Measurements from ENCODE around the gene HOXD1. TPM values are rescaled to one million over a fixed set of nuclear protein-coding genes. Genes with fewer than 3 reads are reported as not detected.
A peak's percentile ranks its signal among the peaks of the same experiment; 100 is the strongest.

HOXD1 gene
- total RNA-seq, 1 donor, result not detected

DNA sequence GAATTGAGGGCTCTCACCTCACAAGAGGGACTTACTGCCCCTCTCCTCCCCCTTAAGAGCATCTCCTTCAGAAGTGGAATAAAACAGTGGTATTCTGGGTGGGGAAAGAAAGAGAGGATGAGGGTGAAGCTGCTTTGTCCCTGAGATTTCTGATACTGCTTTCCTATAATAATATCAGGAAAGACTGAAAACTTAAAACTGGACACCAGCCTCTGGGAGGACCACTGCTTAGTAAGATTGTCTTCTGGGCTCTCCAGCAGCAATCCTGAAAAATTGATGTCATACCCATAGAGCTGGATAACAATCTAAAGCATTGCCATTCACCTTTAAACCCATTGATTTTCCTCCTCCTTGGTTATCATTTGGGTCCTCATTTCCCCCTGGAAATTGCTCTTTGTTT lies 41.8 kb upstream of the HOXD1 start:
- H3K4me2 ChIP-seq (ENCODE audit: insufficient read depth, low read length), result no peak overlapping the region
- H3K79me2 ChIP-seq (ENCODE audit: insufficient read depth, low read length), result peaks cover 13% of the 10 kb centered on the region
- no peak overlapping the region for H3K27ac ChIP-seq (ENCODE audit: low read depth, low read length)
- H3K4me3 ChIP-seq (ENCODE audit: insufficient read depth, low read length), result no peak overlapping the region
- H3K36me3 ChIP-seq (ENCODE audit: insufficient read depth, low read length), result no peaks in the 10 kb centered on the region
- TF ChIP-seq, protein P1, sequence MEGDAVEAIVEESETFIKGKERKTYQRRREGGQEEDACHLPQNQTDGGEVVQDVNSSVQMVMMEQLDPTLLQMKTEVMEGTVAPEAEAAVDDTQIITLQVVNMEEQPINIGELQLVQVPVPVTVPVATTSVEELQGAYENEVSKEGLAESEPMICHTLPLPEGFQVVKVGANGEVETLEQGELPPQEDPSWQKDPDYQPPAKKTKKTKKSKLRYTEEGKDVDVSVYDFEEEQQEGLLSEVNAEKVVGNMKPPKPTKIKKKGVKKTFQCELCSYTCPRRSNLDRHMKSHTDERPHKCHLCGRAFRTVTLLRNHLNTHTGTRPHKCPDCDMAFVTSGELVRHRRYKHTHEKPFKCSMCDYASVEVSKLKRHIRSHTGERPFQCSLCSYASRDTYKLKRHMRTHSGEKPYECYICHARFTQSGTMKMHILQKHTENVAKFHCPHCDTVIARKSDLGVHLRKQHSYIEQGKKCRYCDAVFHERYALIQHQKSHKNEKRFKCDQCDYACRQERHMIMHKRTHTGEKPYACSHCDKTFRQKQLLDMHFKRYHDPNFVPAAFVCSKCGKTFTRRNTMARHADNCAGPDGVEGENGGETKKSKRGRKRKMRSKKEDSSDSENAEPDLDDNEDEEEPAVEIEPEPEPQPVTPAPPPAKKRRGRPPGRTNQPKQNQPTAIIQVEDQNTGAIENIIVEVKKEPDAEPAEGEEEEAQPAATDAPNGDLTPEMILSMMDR (IDR thresholded peaks at IDR 0.05; ENCODE audit: extremely low read depth, low read depth, low read length), result no peak
- H3K27me3 ChIP-seq (ENCODE audit: insufficient read depth, low read length), result no peaks in the 10 kb centered on the region
- H2AFZ ChIP-seq (ENCODE audit: low read length), result no peak overlapping the region
- peaks cover 6% of the 10 kb centered on the region for H4K20me1 ChIP-seq (ENCODE audit: insufficient read depth, low read length)
- no peaks in the 10 kb centered on the region for H3K4me1 ChIP-seq (ENCODE audit: insufficient read depth, low read length)
- no peak for DNase-seq (ENCODE audit: insufficient read length, low spot score, missing footprints)
- H3K9me3 ChIP-seq (ENCODE audit: low read depth, low read length), result no peaks in the 10 kb centered on the region

DNA sequence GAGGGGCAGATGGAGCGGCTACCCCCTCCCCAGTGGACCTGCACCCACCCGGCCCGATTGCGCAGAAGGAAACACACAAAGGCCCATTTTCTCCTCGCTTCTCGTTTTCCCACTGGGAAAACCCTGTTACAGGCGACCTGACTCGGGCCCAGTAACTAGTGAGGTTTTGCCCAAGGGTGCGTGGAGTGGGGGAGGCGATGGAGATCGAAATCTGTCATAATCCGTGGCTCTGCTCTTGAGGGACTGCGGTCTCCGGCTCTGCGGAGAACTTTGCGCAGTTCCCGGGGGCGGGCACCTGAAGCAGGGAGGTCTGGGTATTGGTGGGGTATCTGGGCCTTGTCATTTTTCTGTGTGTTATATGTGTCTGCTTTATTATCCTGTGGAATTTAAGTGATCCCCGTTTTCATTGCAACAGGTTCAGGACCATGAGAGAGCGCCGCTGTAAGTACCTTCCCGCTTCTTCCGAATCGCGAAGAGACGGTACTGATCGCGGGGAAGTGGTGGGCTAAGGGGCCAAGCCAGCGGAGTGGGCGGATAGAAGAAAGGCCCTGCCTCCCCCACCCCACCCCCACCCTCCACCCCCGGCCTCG lies 41.2 kb upstream of the HOXD1 start:
- H3K4me2 ChIP-seq (ENCODE audit: insufficient read depth, low read length), result no peak overlapping the region

GRCh38 chr2:176147800-176148496 lies 40.5 kb upstream of the HOXD1 start:
- TF ChIP-seq, protein P1 (IDR thresholded peaks at IDR 0.05; ENCODE audit: extremely low read depth, low read depth, low read length), result no peak
- Histone ChIP-seq H3K9me3 (ENCODE audit: low read depth, low read length) (no peaks in the 10 kb centered on the region), H4K20me1 (ENCODE audit: insufficient read depth, low read length) (peaks cover 6% of the 10 kb centered on the region), H3K4me1 (ENCODE audit: insufficient read depth, low read length) (no peaks in the 10 kb centered on the region), H3K4me3 (ENCODE audit: insufficient read depth, low read length) (no peak overlapping the region), H3K27ac (ENCODE audit: low read depth, low read length) (no peak overlapping the region), H3K27me3 (ENCODE audit: insufficient read depth, low read length) (no peaks in the 10 kb centered on the region), H3K79me2 (ENCODE audit: insufficient read depth, low read length) (peaks cover 7% of the 10 kb centered on the region), H2AFZ (ENCODE audit: low read length) (no peak overlapping the region), H3K36me3 (ENCODE audit: insufficient read depth, low read length) (no peaks in the 10 kb centered on the region), H3K4me2 (ENCODE audit: insufficient read depth, low read length) (no peak overlapping the region)
- DNase-seq (ENCODE audit: insufficient read length, low spot score, missing footprints), result no peak

More for the DNA sequence above, 41.2 kb upstream of the HOXD1 start:
- no peaks in the 10 kb centered on the region for H3K36me3 ChIP-seq (ENCODE audit: insufficient read depth, low read length)
- DNase-seq (ENCODE audit: insufficient read length, low spot score, missing footprints), result peak; percentile 78
- no peaks in the 10 kb centered on the region for H3K4me1 ChIP-seq (ENCODE audit: insufficient read depth, low read length)
- H3K27me3 ChIP-seq (ENCODE audit: insufficient read depth, low read length), result no peaks in the 10 kb centered on the region
- no peak overlapping the region for H3K4me3 ChIP-seq (ENCODE audit: insufficient read depth, low read length)
- TF ChIP-seq, protein P1 (IDR thresholded peaks at IDR 0.05; ENCODE audit: extremely low read depth, low read depth, low read length), result no peak
- H3K27ac ChIP-seq (ENCODE audit: low read depth, low read length), result no peak overlapping the region
- H3K9me3 ChIP-seq (ENCODE audit: low read depth, low read length), result no peaks in the 10 kb centered on the region
- peaks cover 6% of the 10 kb centered on the region for H4K20me1 ChIP-seq (ENCODE audit: insufficient read depth, low read length)
- H3K79me2 ChIP-seq (ENCODE audit: insufficient read depth, low read length), result peaks cover 7% of the 10 kb centered on the region
- no peak overlapping the region for H2AFZ ChIP-seq (ENCODE audit: low read length)

- Histone ChIP-seq H3K4me1 (ENCODE audit: insufficient read depth, low read length) (no peaks in the 10 kb centered on the region), H3K79me2 (ENCODE audit: insufficient read depth, low read length) (peaks cover 2% of the 10 kb centered on the region), H4K20me1 (ENCODE audit: insufficient read depth, low read length) (peaks cover 6% of the 10 kb centered on the region), H3K27me3 (ENCODE audit: insufficient read depth, low read length) (no peaks in the 10 kb centered on the region), H3K27ac (ENCODE audit: low read depth, low read length) (no peak overlapping the region), H3K4me2 (ENCODE audit: insufficient read depth, low read length) (no peak overlapping the region), H3K4me3 (ENCODE audit: insufficient read depth, low read length) (no peak overlapping the region), H3K9me3 (ENCODE audit: low read depth, low read length) (no peaks in the 10 kb centered on the region), H2AFZ (ENCODE audit: low read length) (no peak overlapping the region), H3K36me3 (ENCODE audit: insufficient read depth, low read length) (no peaks in the 10 kb centered on the region)
- TF ChIP-seq, protein P1 (IDR thresholded peaks at IDR 0.05; ENCODE audit: extremely low read depth, low read depth, low read length), result no peak
- DNase-seq (ENCODE audit: insufficient read length, low spot score, missing footprints), result peak; percentile 81
Measured at GRCh38 chr2:176148751-176149421, 39.6 kb upstream of the HOXD1 start.
